SHP77 (cell line): Measurements from ENCODE around the gene LMBR1.
"Not testable (repeated sequence)": the region's sequence is repeated elsewhere in the genome, so short reads cannot be mapped to it uniquely, and the experiment has no call there.

Source experiments
- DNase-seq, 2 experiments: peaks; one replicate each; lab custom pipeline; 2025; lab: John Stamatoyannopoulos, UW

The LMBR1 gene

DNA sequence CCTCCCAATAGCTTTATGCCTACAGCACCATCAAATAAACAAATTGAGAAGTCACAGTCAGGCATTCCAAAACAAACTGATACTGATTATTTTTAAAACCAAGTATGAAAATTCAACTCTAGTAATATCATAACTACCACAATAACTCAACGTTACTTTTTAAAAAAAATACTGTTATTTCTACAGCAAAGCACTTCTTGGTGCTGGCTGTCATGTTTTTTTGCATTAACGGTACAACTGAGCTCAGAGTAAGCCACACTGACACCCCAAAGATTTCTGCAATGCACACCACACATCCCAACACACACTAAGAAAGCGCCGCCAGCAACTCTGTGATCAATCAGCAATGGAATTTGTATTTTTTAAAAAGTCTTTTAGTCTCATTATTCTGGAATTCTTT lies 138.8 kb downstream of the LMBR1 start:
- no peak for DNase-seq

DNA sequence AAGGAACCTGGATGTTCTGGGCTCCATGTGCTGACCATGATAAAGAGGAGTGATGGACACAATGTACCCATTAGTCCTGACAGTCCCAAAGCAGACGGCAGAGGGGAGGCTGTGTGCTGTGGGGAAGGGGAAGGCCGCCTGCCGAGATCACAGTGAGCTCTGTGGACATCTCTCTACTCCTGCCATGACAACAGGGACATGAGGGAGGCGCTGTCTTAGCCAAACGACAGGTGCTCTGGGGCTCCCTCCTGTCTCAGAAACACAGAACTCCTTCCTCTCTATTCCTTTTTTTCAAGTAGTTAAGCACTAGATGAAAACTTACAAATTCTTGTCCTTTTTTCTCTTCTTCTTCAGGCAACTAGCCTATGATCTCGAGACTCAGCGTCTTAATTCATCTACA lies 139.4 kb downstream of the LMBR1 start:
- DNase-seq, result no peak

DNA sequence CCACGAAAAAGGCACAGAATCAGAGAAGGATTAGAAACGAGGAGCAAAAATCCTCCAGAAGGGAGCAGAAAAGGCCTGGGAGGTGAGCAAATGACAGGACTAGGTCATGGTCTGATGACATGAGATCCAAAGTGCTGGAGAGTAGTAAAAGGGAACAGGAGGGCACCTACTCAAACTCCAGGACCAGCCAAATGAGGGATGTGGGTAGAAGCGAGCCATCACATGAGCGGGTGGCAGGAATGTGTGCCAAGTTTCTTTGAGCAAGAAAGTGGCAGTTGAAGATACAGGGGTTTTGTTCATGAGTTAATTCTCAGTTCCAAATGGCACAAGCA lies 139.8 kb downstream of the LMBR1 start:
- DNase-seq, result no peak

DNA sequence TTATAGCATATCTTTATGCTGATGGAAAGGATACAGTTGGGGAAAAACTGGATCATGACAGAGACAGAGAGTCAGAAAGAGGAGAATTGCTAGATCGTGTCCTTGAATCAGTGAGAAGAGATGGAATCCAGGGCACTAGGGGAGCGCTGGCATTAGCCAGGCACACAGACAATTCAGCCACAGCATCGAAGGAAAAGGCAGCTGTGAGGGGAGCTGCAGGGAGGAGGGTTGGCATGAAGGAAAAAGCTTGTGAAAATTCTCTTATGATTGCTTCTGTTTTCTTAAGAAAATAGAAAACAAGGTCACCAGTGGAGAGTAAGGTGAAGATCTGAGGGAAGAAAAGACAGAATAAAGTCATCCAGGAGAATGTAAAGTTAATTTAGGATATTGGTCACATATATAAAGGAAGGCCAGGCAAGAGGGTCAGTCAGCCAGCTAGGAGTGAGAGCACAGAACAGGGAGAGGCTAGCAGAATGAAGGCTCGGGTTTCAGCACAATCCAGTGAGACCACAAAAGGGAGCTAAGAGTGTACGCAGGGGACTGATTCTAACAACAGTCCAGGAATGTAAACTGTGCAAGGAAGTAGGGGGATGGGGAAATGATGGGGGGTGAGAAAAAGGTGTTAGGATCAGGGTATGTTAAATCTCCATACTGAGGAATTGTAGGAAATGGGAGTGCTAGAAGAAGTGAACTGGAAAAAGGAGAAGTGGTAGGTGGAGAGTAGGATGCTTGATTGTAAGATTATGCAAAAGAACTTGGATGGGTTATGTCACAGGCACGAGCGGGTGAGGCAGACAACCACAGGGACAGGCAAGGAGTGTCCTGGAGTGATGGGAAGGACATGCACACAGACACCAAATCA lies 140.4 kb downstream of the LMBR1 start:
- DNase-seq, result no peak

DNA sequence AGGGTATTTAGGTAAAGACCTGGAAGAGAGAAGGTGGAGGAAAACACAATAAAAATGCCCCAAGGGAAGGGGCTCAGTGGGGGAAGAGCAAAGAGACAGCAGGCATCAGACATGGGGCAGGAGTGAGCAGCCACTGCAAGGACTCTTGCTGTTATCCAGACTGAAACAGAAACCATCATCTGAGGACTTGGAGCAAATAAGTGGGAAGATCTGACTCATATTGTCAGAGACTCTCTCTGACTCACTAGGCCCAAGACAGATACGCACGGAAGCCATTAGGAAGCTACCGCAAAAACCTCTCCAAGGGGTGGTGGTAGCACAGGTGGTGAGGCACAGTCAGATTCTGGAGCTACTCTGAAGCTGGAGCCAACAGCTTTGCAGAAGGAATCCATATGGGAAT lies 141.7 kb downstream of the LMBR1 start:
- DNase-seq, result no peak

DNA sequence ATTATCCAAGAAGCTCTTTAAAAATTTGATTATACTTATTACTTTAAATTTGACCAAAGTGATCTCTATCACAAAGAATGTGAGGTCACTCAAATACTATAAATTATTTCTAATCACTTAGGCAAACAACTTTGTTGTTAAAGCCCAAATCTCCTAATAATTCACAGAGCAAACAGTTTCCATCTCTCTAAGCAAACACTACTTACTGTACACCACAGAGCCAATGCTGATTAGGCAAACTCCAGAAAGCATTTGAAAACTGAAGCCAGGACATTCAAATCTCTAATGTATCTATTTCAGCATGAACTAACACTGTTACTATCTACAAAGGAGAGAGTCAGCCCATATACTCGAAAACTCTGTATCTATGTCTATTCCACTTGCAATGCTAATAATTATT lies 145.3 kb downstream of the LMBR1 start:
- DNase-seq, result no peak

DNA sequence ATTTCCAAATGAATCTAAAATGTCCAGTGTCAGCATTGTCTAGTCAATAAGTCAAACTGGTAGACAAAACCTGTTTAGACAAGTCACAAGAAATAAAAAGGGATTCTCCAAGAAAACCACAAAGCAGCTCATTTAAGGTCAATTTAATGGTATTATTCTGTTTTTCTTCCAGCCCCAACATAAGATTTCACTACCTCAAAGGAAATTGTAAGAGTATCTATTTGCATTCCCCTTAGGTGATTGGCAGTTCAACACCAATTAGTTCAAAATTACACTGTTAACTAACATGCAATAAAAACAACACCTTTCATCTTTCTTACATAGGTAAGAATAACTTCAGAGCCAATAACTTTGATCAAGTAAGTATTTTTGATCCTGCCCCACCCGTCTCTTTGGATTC lies 146.1 kb downstream of the LMBR1 start:
- no peak for DNase-seq

DNA sequence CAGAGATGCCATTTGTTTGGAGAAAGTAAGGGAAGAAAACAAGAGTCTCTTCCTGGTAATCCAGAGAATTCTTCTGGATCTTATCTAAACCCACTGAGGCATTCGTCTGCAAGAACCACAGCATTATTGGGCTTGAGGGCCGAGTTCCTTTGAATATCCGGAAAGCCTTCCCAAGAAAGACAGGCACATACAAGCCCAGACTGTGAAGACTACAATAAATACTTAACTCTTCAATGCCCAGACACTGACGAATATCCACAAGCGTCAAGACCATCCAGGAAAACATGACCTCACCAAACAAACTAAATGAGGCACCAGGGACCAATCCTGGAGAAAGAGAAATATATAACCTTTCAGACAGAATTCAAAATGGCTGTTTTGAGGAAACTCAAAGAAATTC lies 153.4 kb downstream of the LMBR1 start:
- DNase-seq, result no peak

DNA sequence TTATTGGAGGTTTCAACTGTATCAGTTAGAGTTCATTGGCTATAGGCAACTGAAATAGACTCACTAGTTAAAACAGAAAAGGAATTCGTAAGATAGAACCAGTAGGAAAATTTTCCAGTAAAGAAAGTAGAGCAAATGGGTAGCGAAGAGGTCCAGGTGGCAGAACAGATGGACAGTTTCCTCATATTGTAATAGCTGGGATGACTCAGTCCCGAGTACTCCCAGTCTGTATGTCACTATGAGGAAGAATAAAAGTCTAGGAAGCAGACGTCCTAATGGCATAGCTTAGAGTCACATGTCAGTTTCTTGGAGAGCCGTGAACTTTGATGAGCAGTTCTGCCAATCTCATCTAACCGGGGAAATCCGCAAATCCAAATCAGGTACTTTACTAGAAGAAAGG lies 157.1 kb downstream of the LMBR1 start:
- no peak for DNase-seq

DNA sequence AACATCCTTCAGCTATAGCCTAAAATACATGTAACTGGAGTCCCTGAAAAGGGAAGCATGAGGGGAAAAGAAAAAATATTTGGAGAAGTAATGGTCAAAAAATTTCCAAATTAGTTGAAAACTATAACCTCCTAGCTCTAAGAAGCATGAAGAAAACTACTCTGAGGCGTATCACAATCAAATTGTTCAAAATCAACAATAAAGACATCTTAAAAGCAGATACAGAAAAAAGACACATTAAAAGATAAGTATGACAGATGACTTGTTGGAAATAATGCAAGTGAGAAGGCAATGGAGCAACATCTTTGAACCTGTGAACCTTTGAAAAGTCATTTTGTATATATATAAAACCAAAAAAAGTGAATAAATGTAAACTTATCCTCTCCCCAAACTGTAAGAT lies 159.3 kb downstream of the LMBR1 start:
- DNase-seq, result no peak

DNA sequence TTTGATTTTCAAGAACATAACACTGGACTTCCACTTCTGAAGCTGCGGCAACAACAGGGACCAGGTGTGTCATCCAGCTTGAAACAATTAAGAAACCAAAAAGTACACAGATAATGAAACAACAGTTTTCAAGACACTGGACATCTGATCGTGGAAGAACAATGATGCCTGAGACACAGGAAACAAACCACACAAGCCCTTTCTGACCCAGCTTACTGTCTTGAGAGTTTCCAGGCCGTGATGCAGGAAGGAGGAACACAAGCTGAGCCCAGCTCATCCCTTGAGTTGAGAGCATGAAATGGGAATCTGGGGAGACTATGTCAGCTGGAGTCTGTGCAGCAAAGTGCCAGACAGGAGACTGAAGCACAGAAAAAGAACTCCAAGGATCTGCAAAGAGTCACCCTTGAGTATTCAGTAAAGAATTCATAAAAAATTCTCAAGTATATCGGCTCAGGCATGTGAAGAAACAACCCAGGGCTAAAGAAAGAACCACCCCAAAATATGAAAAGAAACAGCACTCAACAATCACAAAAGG lies 160.8 kb downstream of the LMBR1 start:
- DNase-seq, result no peak

DNA sequence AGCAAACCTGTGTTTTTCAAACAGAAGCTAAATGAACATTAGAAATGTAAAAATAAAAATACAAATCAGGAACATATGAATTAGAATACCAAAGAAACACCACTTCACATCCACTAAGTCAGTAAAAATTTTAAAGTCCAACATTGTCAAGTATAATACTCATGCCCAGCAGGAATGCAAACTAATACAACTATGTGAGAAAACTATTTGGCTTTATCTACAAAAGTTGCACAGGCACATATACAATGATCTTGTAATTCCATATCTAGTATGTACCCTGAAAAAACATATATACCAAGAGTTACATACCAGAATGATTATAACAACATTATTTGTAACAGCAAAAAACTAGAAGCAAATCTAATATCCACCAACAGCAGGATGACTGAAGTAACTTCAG lies 161.3 kb downstream of the LMBR1 start:
- DNase-seq, result no peak

DNA sequence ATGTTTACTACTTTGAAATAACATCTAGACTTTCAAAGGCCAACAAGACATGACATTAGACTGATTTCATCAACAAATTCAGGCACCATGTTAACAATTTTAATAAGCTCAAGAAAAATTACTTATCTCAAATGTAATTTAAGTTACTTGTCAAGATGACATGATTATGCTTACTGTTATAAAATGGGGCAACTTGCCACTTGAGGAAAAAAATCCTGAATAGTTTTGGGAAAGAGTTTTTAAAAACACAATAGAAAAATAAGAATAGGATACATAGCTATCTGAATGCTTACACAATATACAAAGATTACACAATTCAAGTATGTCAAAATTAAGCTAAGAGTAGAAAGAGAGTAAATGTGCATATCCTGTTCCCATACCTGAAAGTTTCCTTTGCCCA lies 167.0 kb downstream of the LMBR1 start:
- DNase-seq, result no peak

DNA sequence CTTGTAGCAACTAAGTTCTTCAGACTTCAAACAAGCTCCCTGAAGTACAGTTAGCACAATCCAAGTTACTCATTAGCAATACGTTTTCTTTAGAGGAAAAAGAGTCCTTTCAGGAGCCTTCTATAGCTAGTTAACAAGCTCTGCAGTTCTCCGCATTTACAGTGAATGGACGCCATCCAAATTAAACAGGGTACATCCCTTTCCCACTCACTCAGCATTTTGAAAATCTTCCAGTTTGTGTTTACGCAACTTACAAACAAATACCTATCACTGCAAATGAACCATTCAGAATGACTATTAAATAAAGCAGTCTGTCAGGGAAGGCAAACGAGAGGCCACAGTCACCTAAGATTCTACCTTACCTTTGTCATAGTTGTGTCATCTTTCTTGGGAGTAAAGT lies 167.9 kb downstream of the LMBR1 start:
- DNase-seq, result no peak

DNA sequence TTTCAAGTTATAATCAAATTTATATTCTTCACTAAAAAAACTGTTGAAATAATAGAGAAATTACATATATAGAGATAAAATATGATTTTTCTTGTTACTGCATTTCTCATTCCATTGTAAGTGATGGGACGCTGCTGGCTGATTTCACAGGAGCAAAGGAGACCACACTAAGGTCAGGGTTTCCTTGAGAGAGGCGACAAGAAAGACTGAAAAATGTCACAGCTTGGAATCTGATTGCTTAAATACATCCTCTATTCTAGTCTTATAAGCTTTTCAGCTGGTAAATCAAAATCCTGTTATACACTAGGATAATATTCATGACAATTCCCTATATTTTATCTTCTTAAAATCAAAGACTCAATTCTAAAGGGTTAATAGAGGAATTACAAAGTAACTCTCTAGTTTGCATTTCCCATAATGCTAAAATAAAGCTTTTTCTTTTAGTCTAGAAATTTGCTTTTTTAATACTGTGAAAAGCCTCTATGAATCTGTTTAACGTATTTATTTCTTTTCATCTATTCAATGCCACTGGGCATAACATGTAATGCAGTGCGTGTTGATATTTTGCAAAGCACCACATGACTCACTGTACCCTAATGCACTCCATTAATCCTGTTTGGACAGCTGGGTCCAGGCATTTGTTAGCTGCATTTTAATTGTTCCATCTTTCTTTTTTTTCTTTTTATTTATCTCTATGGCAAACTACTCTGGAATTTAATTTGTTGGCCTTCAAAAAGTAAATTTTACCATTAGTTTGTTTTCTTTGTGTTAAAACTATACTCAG lies 170.7 kb downstream of the LMBR1 start:
- DNase-seq, result no peak

DNA sequence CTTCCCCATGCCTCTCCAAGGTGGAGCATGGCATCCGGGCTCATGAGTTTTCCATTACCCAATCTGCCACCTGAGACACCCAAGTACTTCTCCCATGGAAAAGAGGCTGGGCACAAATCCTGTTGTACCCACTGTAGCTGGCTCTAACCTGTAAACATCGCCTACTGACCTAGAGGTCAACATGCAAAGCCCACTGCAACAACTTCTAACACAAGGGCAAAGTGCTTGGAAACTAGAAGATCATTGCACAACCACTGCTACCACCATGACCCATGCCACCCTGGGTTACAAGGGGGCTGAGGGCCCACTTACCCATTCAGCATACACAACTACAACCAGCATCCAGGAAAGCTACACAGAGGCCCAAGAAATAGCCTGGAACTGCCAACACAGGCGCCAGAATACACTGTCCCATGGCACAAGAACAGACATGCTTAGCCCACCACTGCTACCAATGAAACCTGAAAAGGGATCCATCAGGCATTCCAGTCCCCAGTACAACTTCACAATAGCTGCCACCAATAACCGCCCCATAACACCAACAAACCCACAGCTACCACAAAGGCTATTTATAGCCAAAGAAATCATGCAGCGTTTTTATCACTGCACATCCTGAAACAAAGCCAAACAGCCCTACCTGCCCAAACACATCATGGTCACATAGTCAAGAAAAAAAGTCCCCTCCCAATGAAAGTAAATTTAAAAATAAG lies 189.1 kb downstream of the LMBR1 start:
- DNase-seq, result no peak

DNA sequence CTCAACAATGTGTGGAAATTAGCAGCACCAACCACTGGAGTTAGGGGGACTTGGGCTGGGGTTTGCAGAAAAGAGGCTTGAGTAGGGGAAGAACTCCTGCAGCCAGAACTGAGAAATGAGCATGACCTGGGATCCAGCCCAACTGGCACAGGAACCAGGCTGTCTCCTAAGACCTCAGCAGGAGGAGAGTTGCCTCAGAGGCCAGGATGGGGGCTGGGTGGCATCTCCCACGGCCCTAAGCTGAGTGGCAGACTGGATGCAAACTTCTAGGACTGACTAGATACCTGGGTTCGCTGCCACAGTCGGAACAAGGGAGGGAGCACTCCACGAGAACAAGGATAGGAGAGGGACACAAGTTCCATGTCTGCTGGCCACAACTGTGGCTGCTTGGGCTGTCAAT lies 189.8 kb downstream of the LMBR1 start:
- no peak for DNase-seq

DNA sequence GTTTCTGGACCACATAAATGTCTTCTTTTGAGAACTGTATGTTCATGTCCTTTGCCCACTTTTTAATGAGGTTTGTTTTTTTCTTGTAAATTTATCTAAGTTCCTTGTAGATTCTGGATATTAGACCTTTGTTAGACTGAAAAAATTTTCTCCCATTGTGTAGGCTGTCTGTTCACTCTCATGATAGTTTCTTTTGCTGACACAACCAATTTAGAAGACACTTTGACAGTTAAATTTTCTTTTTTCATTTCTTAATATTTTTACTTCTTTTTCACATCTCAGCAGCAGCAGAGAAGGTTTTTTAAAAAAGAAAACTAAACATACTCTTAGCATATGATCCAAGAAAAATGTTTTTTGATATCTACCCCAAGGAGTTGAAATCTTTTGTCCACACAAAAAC lies 190.6 kb downstream of the LMBR1 start:
- DNase-seq, result no peak

DNA sequence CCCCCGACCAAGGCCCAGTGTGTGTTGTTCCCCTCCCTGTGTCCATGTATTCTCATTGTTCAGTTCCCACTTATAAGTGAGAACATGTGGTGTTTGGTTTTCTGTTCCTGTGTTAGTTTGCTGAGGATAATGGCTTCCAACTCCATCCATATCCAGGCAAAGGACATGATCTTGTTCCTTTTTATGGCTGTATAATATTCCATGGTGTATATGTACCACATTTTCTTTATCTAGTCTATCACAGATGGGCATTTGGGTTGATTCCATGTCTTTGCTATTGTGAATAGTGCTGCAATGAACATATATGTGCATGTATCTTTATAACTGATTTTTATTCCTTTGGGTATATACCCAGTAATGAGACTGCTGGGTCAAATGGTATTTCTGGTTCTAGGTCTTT lies 191.2 kb downstream of the LMBR1 start:
- not testable (repeated sequence) for DNase-seq

DNA sequence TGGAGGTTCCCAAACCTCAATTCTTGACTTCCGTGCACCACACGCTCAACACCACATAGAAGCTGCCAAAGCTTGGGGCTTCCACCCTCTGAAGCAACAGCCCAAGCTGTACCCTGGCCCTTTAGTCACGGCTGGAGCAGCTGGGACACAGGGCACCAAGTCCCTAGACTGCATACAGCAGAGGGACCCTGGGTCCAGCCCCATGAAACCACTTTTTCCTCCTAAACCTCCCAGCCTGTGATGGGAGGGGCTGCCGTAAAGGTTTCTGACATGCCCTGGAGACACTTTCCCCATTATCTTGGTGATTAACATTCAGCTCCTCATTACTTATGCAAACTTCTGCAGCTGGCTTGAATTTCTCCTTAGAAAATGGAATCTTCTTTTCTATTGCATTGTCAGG lies 194.5 kb downstream of the LMBR1 start:
- DNase-seq, result not testable (repeated sequence)

DNA sequence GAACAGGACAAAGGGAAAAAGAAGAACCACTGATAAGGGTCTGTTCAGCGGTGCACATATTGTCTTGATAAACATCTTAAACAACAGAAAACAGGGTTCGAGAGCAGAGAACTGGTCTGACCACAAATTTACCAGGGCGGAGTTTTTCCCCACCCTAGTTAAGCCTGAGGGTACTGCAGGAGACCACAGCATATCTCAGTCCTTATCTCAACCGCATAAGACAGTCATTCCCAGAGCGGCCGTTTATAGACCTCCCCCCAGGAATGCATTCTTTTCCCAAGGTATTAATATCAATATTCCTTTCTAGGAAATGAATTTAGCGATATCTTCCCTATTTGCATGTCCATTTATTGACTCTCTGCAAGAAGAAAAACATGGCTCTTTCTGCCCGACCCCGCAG lies 195.7 kb downstream of the LMBR1 start:
- not testable (repeated sequence) for DNase-seq

DNA sequence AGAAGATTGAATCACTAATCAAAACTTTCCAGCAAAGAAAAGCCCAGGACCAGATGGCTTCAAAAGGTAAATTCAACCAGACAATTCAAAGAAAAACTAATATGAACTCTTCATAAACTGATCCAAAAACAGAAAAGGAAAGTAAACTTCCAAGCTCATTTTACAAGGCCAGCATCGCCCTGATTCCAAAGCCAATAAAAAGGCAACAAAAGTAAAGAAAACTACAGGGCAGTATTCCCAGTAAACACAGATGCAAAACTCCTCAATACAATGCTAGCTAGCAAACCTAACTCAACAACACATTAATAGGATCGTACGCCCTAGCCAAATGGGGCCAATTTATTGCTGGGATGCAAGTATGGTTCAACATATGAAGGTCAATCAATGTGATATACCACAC lies 199.4 kb downstream of the LMBR1 start:
- DNase-seq, result no peak

DNA sequence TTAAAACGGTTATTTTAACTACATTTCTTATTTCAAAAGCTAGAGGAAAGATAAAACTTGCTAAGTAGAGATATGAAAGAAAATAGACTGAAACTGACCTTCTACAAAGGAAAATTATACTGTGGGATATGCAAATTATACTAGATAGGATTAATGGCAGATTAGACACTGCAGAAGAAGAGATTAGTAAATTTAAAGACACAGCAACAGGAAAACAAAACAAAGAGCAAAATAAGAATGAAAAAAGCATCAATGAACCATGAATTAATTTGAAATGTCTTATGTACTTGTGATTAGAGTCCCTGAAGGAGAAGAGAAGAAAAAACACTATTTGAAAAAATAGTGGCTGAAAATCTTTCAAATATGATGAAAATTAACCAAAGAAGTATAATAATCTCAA lies 200.1 kb downstream of the LMBR1 start:
- DNase-seq, result no peak
